ENCODE data around the gene GNG8. TPM values are rescaled to one million over a fixed set of nuclear protein-coding genes. Genes with fewer than 3 reads are reported as not detected.
A peak's percentile ranks its signal among the peaks of the same experiment; 100 is the strongest.
"Not testable (repeated sequence)": the region's sequence is repeated elsewhere in the genome, so short reads cannot be mapped to it uniquely, and the experiment has no call there.

Gene GNG8
- total RNA-seq, 1 experiment from 2014 or later: not detected

- Mint-ChIP-seq H3K27ac (no peak overlapping the region), H3K4me1 (peaks cover 20 to 31% of the 10 kb centered on the region in 2 experiments), H3K27me3 (ENCODE audit: low read depth) (peaks cover 37% of the 10 kb centered on the region), H3K9me3 (no peaks in the 10 kb centered on the region; a peak in 1 of 5 replicates), H3K4me3 (no peak overlapping the region), H3K36me3 (ENCODE audit: insufficient read depth in 1 of 3, low read depth in 3 of 3) (no peaks in the 10 kb centered on the region)
- H4K5ac ChIP-seq (ENCODE audit: insufficient read length, low read depth, low read length): no peak overlapping the region
- peaks cover 2% of the 10 kb centered on the region for H3K23me2 ChIP-seq (ENCODE audit: insufficient read length, low read depth, low read length, poor library complexity, severe bottlenecking)
- H2BK15ac ChIP-seq (ENCODE audit: low read depth, low read length): no peak overlapping the region
- H3K56ac ChIP-seq (ENCODE audit: insufficient read length, low read depth, low read length): no peak overlapping the region
- H2BK120ac ChIP-seq (ENCODE audit: low read depth, low read length, poor library complexity, severe bottlenecking): no peak overlapping the region
- no peak overlapping the region for H3K4ac ChIP-seq (ENCODE audit: low read depth, low read length)
- no peak overlapping the region for H3K27ac ChIP-seq (ENCODE audit: insufficient read length, low read depth, low read length)
- TF ChIP-seq, protein P1, sequence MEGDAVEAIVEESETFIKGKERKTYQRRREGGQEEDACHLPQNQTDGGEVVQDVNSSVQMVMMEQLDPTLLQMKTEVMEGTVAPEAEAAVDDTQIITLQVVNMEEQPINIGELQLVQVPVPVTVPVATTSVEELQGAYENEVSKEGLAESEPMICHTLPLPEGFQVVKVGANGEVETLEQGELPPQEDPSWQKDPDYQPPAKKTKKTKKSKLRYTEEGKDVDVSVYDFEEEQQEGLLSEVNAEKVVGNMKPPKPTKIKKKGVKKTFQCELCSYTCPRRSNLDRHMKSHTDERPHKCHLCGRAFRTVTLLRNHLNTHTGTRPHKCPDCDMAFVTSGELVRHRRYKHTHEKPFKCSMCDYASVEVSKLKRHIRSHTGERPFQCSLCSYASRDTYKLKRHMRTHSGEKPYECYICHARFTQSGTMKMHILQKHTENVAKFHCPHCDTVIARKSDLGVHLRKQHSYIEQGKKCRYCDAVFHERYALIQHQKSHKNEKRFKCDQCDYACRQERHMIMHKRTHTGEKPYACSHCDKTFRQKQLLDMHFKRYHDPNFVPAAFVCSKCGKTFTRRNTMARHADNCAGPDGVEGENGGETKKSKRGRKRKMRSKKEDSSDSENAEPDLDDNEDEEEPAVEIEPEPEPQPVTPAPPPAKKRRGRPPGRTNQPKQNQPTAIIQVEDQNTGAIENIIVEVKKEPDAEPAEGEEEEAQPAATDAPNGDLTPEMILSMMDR (conservative IDR thresholded peaks at IDR 0.05): no peak
- peak overlapping the region; percentile 22 for H2BK5ac ChIP-seq (ENCODE audit: insufficient read length, low read length)
- H2BK12ac ChIP-seq (ENCODE audit: insufficient read length, low read depth, low read length): no peak overlapping the region
- no peak overlapping the region for H3K23ac ChIP-seq (ENCODE audit: insufficient read length, low read depth, low read length)
- no peak overlapping the region for H3T11ph ChIP-seq (ENCODE audit: low read length)
- H3K4me2 ChIP-seq (ENCODE audit: insufficient read depth, insufficient read length, low read length): no peak overlapping the region
- no peak overlapping the region for H4K91ac ChIP-seq (ENCODE audit: insufficient read length, low read depth, low read length)
- H2BK20ac ChIP-seq (ENCODE audit: low read depth, low read length, poor library complexity, severe bottlenecking): no peak overlapping the region
- WGBS (ENCODE audit: extremely low coverage, insufficient read length, low lambda C conversion rate): no CpG with 5 or more reads among the region's 15 CpGs
- H3K18ac ChIP-seq (ENCODE audit: insufficient read length, low read depth, low read length): no peak overlapping the region
- no peak overlapping the region for H3K9ac ChIP-seq (ENCODE audit: extremely low read depth, insufficient read length, low read length)
- H3K79me1 ChIP-seq (ENCODE audit: insufficient read depth, low read depth, low read length, poor library complexity, severe bottlenecking): no peaks in the 10 kb centered on the region
- H2AFZ ChIP-seq (ENCODE audit: low read length): no peak overlapping the region
- peaks cover 11% of the 10 kb centered on the region for H3K27me3 ChIP-seq (ENCODE audit: insufficient read depth, low read length)
- peaks cover 7% of the 10 kb centered on the region; the same call in 1 of the 2 replicates for H3K4me1 ChIP-seq (ENCODE audit: insufficient read depth, low read length)
- H3K9me3 ChIP-seq (ENCODE audit: control insufficient read depth, low read depth, low read length): no peaks in the 10 kb centered on the region
- no peak overlapping the region for H3K14ac ChIP-seq (ENCODE audit: insufficient read depth, low read length)
- no peaks in the 10 kb centered on the region for H4K20me1 ChIP-seq (ENCODE audit: control insufficient read depth, insufficient read depth, insufficient read length)
- no peaks in the 10 kb centered on the region for H3K79me2 ChIP-seq (ENCODE audit: insufficient read depth, low read length)
- no peak overlapping the region for H4K8ac ChIP-seq (replicated peaks; ENCODE audit: insufficient read length, low read depth, low read length)
- no peak overlapping the region for H2AK5ac ChIP-seq (ENCODE audit: insufficient read length, low read length)
- no peak for DNase-seq
Observed at GRCh38 chr19:46629546-46630025, 6.4 kb downstream of the GNG8 start.

GRCh38 chr19:46628970-46629369, 7.0 kb downstream of the GNG8 start:
- H3T11ph ChIP-seq (ENCODE audit: low read length); DNase-seq; H3K9ac ChIP-seq (ENCODE audit: extremely low read depth, insufficient read length, low read length); H3K18ac ChIP-seq (ENCODE audit: insufficient read length, low read depth, low read length); H2BK15ac ChIP-seq (ENCODE audit: low read depth, low read length); H3K9me3 Mint-ChIP-seq; H3K79me1 ChIP-seq (ENCODE audit: insufficient read depth, low read depth, low read length, poor library complexity, severe bottlenecking); H2AK5ac ChIP-seq (ENCODE audit: insufficient read length, low read length); H4K5ac ChIP-seq (ENCODE audit: insufficient read length, low read depth, low read length); H3K4me2 ChIP-seq (ENCODE audit: insufficient read depth, insufficient read length, low read length); H3K4me1 ChIP-seq (ENCODE audit: insufficient read depth, low read length); H3K23me2 ChIP-seq (ENCODE audit: insufficient read length, low read depth, low read length, poor library complexity, severe bottlenecking); H4K91ac ChIP-seq (ENCODE audit: insufficient read length, low read depth, low read length); H3K56ac ChIP-seq (ENCODE audit: insufficient read length, low read depth, low read length); H3K14ac ChIP-seq (ENCODE audit: insufficient read depth, low read length); H3K27ac ChIP-seq (ENCODE audit: insufficient read length, low read depth, low read length); H3K4me3 Mint-ChIP-seq; H2BK5ac ChIP-seq (ENCODE audit: insufficient read length, low read length); H3K9me3 ChIP-seq (ENCODE audit: control insufficient read depth, low read depth, low read length); H4K8ac ChIP-seq (replicated peaks; ENCODE audit: insufficient read length, low read depth, low read length); H3K36me3 Mint-ChIP-seq (ENCODE audit: insufficient read depth in 1 of 3, low read depth in 3 of 3); H2AFZ ChIP-seq (ENCODE audit: low read length); H2BK20ac ChIP-seq (ENCODE audit: low read depth, low read length, poor library complexity, severe bottlenecking); H3K23ac ChIP-seq (ENCODE audit: insufficient read length, low read depth, low read length); H2BK12ac ChIP-seq (ENCODE audit: insufficient read length, low read depth, low read length); H3K4ac ChIP-seq (ENCODE audit: low read depth, low read length); H2BK120ac ChIP-seq (ENCODE audit: low read depth, low read length, poor library complexity, severe bottlenecking); H3K27ac Mint-ChIP-seq; H4K20me1 ChIP-seq (ENCODE audit: control insufficient read depth, insufficient read depth, insufficient read length); H3K79me2 ChIP-seq (ENCODE audit: insufficient read depth, low read length): not testable (repeated sequence)
- no CpG with 5 or more reads among the region's 7 CpGs for WGBS (ENCODE audit: extremely low coverage, insufficient read length, low lambda C conversion rate)
- Mint-ChIP-seq H3K4me1 (peaks cover 20 to 31% of the 10 kb centered on the region in 2 experiments), H3K27me3 (ENCODE audit: low read depth) (peaks cover 33% of the 10 kb centered on the region)
- peaks cover 11% of the 10 kb centered on the region for H3K27me3 ChIP-seq (ENCODE audit: insufficient read depth, low read length)
